HG02973 (cell line): ENCODE results near the gene EID3.

ENCODE experiments used
- ATAC-seq: cut with Tn5 transposase; IDR thresholded peaks from one replicate; pipeline ENCODE4 v1.9.1; 2021; ENCODE audit warnings: moderate library complexity; ENCODE audit not compliant: unreplicated experiment

Gene EID3

GRCh38 chr12:104333692-104334255 is 30.2 kb downstream of the EID3 start:
- ATAC-seq: no peak

- ATAC-seq: no peak
Measured at GRCh38 chr12:104334581-104334980, 31.0 kb downstream of the EID3 start.

- no peak for ATAC-seq
Measured at GRCh38 chr12:104336115-104336514, 32.6 kb downstream of the EID3 start.

- ATAC-seq: no peak
Measured at GRCh38 chr12:104337030-104337558, 33.6 kb downstream of the EID3 start.

- ATAC-seq: no peak
Measured at GRCh38 chr12:104339663-104340062, 36.1 kb downstream of the EID3 start.

GRCh38 chr12:104340177-104340576 is 36.6 kb downstream of the EID3 start:
- ATAC-seq: no peak

GRCh38 chr12:104340925-104341611 is 37.5 kb downstream of the EID3 start:
- ATAC-seq: no peak

GRCh38 chr12:104342147-104342546 is 38.6 kb downstream of the EID3 start:
- no peak for ATAC-seq

- ATAC-seq: no peak
Measured at GRCh38 chr12:104342635-104343249, 39.2 kb downstream of the EID3 start.

GRCh38 chr12:104344682-104345081 is 41.1 kb downstream of the EID3 start:
- ATAC-seq: no peak

GRCh38 chr12:104345234-104346066 is 41.9 kb downstream of the EID3 start:
- ATAC-seq: no peak

- ATAC-seq: no peak
Measured at GRCh38 chr12:104347374-104348075, 44.0 kb downstream of the EID3 start.

GRCh38 chr12:104348283-104348993 is 44.9 kb downstream of the EID3 start:
- no peak for ATAC-seq

- ATAC-seq: no peak
Measured at GRCh38 chr12:104348994-104349494, 45.5 kb downstream of the EID3 start.

GRCh38 chr12:104350211-104351056 is 46.9 kb downstream of the EID3 start:
- no peak for ATAC-seq

- ATAC-seq: no peak
Measured at GRCh38 chr12:104351057-104351983, 47.8 kb downstream of the EID3 start.

- ATAC-seq: no peak
Measured at GRCh38 chr12:104352106-104352713, 48.7 kb downstream of the EID3 start.
